Testis (tissue), 3 donors: Measurements from ENCODE around the gene CRK. TPM values are rescaled to one million over a fixed set of nuclear protein-coding genes. Genes with fewer than 3 reads are reported as not detected.

ENCODE experiments used
- DNase-seq: peaks from one replicate; pipeline ENCODE4 v3.0.0-alpha.2; 2019
- H3K27ac ChIP-seq, 2 donors: fragments of 200-600 bp; sonication (generic); one replicate each; pipeline ENCODE4 v1.5.1; 2019
- H3K27me3 ChIP-seq: fragments of 200-600 bp; sonication (generic); one replicate; pipeline ENCODE4 v1.5.1; 2019
- H3K36me3 ChIP-seq: fragments of 200-600 bp; sonication (generic); one replicate; pipeline ENCODE4 v1.5.1; 2017; ENCODE audit warnings: low read depth; ENCODE audit errors: missing control alignments
- H3K4me1 ChIP-seq: fragments of 200-600 bp; sonication (generic); one replicate; pipeline ENCODE4 v1.5.1; 2019
- H3K4me3 ChIP-seq, 2 donors: fragments of 200-600 bp; sonication (generic); one replicate each; pipeline ENCODE4 v1.5.1; 2017 to 2019
- H3K9me3 ChIP-seq: fragments of 200-600 bp; sonication (generic); one replicate; pipeline ENCODE4 v1.5.1; 2017
- CTCF ChIP-seq, 3 experiments: fragments of 450-650 bp in 2 of 3; fragments of 200-600 bp in 1 of 3; sonication (generic) in 1 of 3; IDR thresholded peaks; one replicate each; pipeline ENCODE4 v1.5.1; 2016 to 2019; ENCODE audit warnings: antibody characterized with exemption in 3 of 3, mild to moderate bottlenecking in 2 of 3, moderate library complexity in 1 of 3
- POLR2A ChIP-seq: fragments of 450-650 bp; IDR thresholded peaks from one replicate; pipeline ENCODE4 v1.6.1; 2017; ENCODE audit warnings: antibody characterized with exemption, mild to moderate bottlenecking, moderate library complexity
- WGBS, 2 donors: methylation state at CpG; one replicate each; pipeline ENCODE4 v1.1.5; 2018; 5-methylcytosine and 5-hydroxymethylcytosine counted together
- intact Hi-C: fragments of 100-400 bp; cut with DNase I; formaldehyde crosslinking; loops from one replicate; pipeline ENCODE4 v1.15.1; 2023; ENCODE audit warnings: low total_unique reads
- polyA plus RNA-seq: library from polyadenylated mRNA; stranded (reverse); fragments of 350-450 nt; fragmentation: Illumina TruSeq; extraction: RNeasy Lipid Tissue Mini Kit (QIAGEN cat#74804); gene quantifications from one replicate; pipeline ENCODE4 v1.2.3, GENCODE V29; 2014; ENCODE audit warnings: low read depth, low replicate concordance; ENCODE audit not compliant: insufficient read depth
- total RNA-seq, 2 donors: library from RNA; depleted of rRNA; stranded (reverse); fragments of >200 nt; gene quantifications; one replicate each; pipeline ENCODE4 v1.2.3, GENCODE V29; 2016

CRK gene
- total and polyA plus RNA-seq, 3 donors from 2014 or later, result 45.7 to 79.1 (median 68.4) TPM

- WGBS, 2 donors, result 69 to 83% methylated on average over 7 to 21 of the region's 21 CpGs
- Histone ChIP-seq H3K4me1 (no peaks in the 10 kb centered on the region), H3K36me3 (no peaks in the 10 kb centered on the region), H3K4me3 (no peak overlapping the region), H3K27me3 (no peaks in the 10 kb centered on the region), H3K27ac (no peak overlapping the region), H3K9me3 (no peaks in the 10 kb centered on the region)
- TF ChIP-seq CTCF (IDR thresholded peaks at IDR 0.05), result no peak
- no peak for TF ChIP-seq POLR2A
- no peak for DNase-seq
- intact Hi-C loops, result no loop called here
These were observed 12.0 kb upstream of the CRK start for GRCh38 chr17:1467898-1468492.

DNA sequence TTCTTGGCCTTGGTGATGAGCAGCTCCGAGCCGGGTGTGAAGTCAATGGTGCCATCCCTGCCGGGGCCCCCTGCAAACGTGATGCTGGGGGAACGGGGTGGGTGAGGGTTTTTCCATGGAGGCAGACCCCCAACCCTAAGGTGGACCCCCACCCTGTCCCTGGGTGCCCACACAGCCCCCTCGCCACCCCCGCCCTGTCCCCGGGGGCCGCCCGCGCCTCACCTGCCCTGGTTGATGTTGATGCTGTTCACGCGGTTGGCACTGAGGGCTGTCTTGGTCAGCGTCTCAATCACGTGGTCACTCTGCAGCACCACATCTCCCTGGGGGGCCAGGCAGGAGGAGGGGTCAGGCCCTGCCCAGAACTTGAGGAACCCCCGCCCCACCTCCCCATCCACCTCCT lies 11.2 kb upstream of the CRK start:
- intact Hi-C loops, result no loop called here
- Histone ChIP-seq H3K4me1 (no peaks in the 10 kb centered on the region), H3K27me3 (no peaks in the 10 kb centered on the region), H3K36me3 (no peaks in the 10 kb centered on the region), H3K4me3 (no peak overlapping the region), H3K27ac (no peak overlapping the region), H3K9me3 (no peaks in the 10 kb centered on the region)
- 91 to 93% methylated on average over 15 of the region's 16 CpGs for WGBS, 2 donors
- TF ChIP-seq CTCF (IDR thresholded peaks at IDR 0.05), result no peak
- no peak for TF ChIP-seq POLR2A
- no peak for DNase-seq

DNA sequence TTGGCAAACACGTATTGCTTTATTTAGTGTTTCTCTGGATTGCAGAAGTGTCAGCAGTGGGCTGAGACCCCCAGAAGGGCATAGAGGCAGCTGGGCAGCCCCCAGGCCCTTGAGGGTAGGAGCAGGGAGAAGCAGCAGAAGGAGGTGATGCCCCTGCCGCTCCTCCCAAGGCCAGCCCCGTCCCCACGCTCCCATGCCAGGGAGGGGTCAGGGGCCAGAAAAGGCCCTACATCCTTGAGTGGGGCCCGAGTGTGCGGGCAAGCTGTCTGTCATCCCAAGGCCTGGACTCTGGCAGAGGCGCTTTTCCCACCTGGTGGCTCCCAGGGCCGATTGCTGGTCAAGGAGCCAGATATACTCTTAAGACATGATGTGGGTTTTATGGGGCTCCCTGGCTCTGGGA lies 8.2 kb upstream of the CRK start:
- no peaks in the 10 kb centered on the region for H3K27me3 ChIP-seq
- 81 to 86% methylated on average over 2 to 8 of the region's 8 CpGs for WGBS, 2 donors
- no peaks in the 10 kb centered on the region for H3K4me1 ChIP-seq
- no peaks in the 10 kb centered on the region for H3K9me3 ChIP-seq
- H3K4me3 ChIP-seq, result no peak overlapping the region
- H3K36me3 ChIP-seq, result no peaks in the 10 kb centered on the region
- no peak for DNase-seq
- TF ChIP-seq POLR2A, result no peak
- no peak overlapping the region for H3K27ac ChIP-seq
- intact Hi-C loops, result no loop called here

- 84 to 87% methylated on average over 33 of the region's 33 CpGs for WGBS, 2 donors
- Histone ChIP-seq H3K4me3 (no peak overlapping the region), H3K9me3 (no peaks in the 10 kb centered on the region), H3K27ac (no peak overlapping the region), H3K4me1 (no peaks in the 10 kb centered on the region), H3K36me3 (no peaks in the 10 kb centered on the region), H3K27me3 (no peaks in the 10 kb centered on the region)
- no peak for TF ChIP-seq CTCF (IDR thresholded peaks at IDR 0.05)
- TF ChIP-seq POLR2A, result no peak
- intact Hi-C loops, result no loop called here
- no peak for DNase-seq
These were observed 6.4 kb upstream of the CRK start for GRCh38 chr17:1462164-1463112.

GRCh38 chr17:1461198-1461944 lies 5.3 kb upstream of the CRK start:
- intact Hi-C loops, result no loop called here
- H3K9me3 ChIP-seq, result no peaks in the 10 kb centered on the region
- 92 to 94% methylated on average over 18 of the region's 18 CpGs for WGBS, 2 donors
- no peak for DNase-seq
- H3K27ac ChIP-seq, result no peak overlapping the region
- no peaks in the 10 kb centered on the region for H3K4me1 ChIP-seq
- TF ChIP-seq POLR2A, result no peak
- TF ChIP-seq CTCF (IDR thresholded peaks at IDR 0.05), result no peak
- no peak overlapping the region for H3K4me3 ChIP-seq
- H3K27me3 ChIP-seq, result no peaks in the 10 kb centered on the region
- no peaks in the 10 kb centered on the region for H3K36me3 ChIP-seq
